G401 (cell line): ENCODE data around the gene MAP3K5. TPM values are rescaled to one million over a fixed set of nuclear protein-coding genes. Genes with fewer than 3 reads are reported as not detected.

Experiments
- DNase-seq: peaks from one replicate; pipeline ENCODE4 v3.0.0-alpha.2; 2015; ENCODE audit warnings: low spot score
- in situ Hi-C: cut with HindIII; loops from 2 replicates; pipeline ENCODE4 v1.10.0; 2016; ENCODE audit warnings: low sequenced_read_pairs, mixed read lengths
- total RNA-seq: library from RNA; depleted of rRNA; stranded (reverse); fragments of >200 nt; shearing (Covaris generic); gene quantifications from 2 replicates; pipeline ENCODE4 v1.2.3, GENCODE V29; 2014

MAP3K5 gene
- total RNA-seq, 1 experiment from 2014 or later, result not detected

- no peak for DNase-seq
- in situ Hi-C loops, result no loop called here
Observed at GRCh38 chr6:136669299-136669699, 123.0 kb downstream of the MAP3K5 start.

- in situ Hi-C loops, result no loop called here
- DNase-seq, result no peak
Observed at GRCh38 chr6:136668571-136668970, 123.7 kb downstream of the MAP3K5 start.

- in situ Hi-C loops, result no loop called here
- no peak for DNase-seq
Observed at GRCh38 chr6:136666041-136666440, 126.2 kb downstream of the MAP3K5 start.

- DNase-seq, result no peak
- in situ Hi-C loops, result no loop called here
Observed at GRCh38 chr6:136662347-136663237, 129.7 kb downstream of the MAP3K5 start.

GRCh38 chr6:136660727-136661126, 131.6 kb downstream of the MAP3K5 start:
- in situ Hi-C loops, result no loop called here
- DNase-seq, result no peak

- no peak for DNase-seq
- in situ Hi-C loops, result no loop called here
Observed at GRCh38 chr6:136659991-136660499, 132.2 kb downstream of the MAP3K5 start.

- in situ Hi-C loops, result no loop called here
- no peak for DNase-seq
Observed at GRCh38 chr6:136658711-136659110, 133.6 kb downstream of the MAP3K5 start.

- in situ Hi-C loops, result no loop called here
- no peak for DNase-seq
Observed at GRCh38 chr6:136657666-136658065, 134.6 kb downstream of the MAP3K5 start.

- in situ Hi-C loops, result no loop called here
- DNase-seq, result no peak
Observed at GRCh38 chr6:136656121-136656520, 136.2 kb downstream of the MAP3K5 start.

GRCh38 chr6:136655239-136656014, 136.8 kb downstream of the MAP3K5 start:
- in situ Hi-C loops, result no loop called here
- DNase-seq, result no peak

- DNase-seq, result no peak
- in situ Hi-C loops, result no loop called here
Observed at GRCh38 chr6:136654086-136654485, 138.2 kb downstream of the MAP3K5 start.

- DNase-seq, result no peak
- in situ Hi-C loops, result no loop called here
Observed at GRCh38 chr6:136652656-136653055, 139.6 kb downstream of the MAP3K5 start.

- in situ Hi-C loops, result no loop called here
- DNase-seq, result no peak
Observed at GRCh38 chr6:136651982-136652381, 140.3 kb downstream of the MAP3K5 start.

- DNase-seq, result no peak
- in situ Hi-C loops, result no loop called here
Observed at GRCh38 chr6:136647363-136647852, 144.9 kb downstream of the MAP3K5 start.

- in situ Hi-C loops, result no loop called here
- DNase-seq, result peak; percentile 10
Observed at GRCh38 chr6:136646377-136646776, 145.9 kb downstream of the MAP3K5 start.

- in situ Hi-C loops, result no loop called here
- DNase-seq, result no peak
Observed at GRCh38 chr6:136644597-136644952, 147.7 kb downstream of the MAP3K5 start.

- peak; percentile 97 for DNase-seq
- in situ Hi-C loops, result no loop called here
Observed at GRCh38 chr6:136643850-136644596, 148.3 kb downstream of the MAP3K5 start.

- DNase-seq, result peak; percentile 9
Observed at GRCh38 chr6:136641873-136642465, 150.3 kb downstream of the MAP3K5 start.

GRCh38 chr6:136641166-136641565, 151.1 kb downstream of the MAP3K5 start:
- in situ Hi-C loops, result no loop called here
- DNase-seq, result no peak

More at GRCh38 chr6:136641873-136642465, 150.3 kb downstream of the MAP3K5 start:
- in situ Hi-C loops, result no loop called here
